NT2/D1 (cell line): Measurements from ENCODE around the gene TEF.

Experiments used
- SUZ12 ChIP-seq: IDR thresholded peaks from 2 replicates; pipeline ENCODE4 v1.6.1; 2011; ENCODE audit not compliant: insufficient read length, insufficient read depth; ENCODE audit errors: extremely low read depth
- ZNF274 ChIP-seq: IDR thresholded peaks from 2 replicates; pipeline ENCODE4 v1.6.1; 2011; ENCODE audit warnings: mild to moderate bottlenecking, low read depth, low read length

GRCh38 chr22:41384128-41384527, 2.4 kb downstream of the TEF start:
- TF ChIP-seq ZNF274 (no peak), SUZ12 (no peak)
